COLO829 (cell line): ENCODE data around the gene IL1RAPL1.
A peak's percentile ranks its signal among the peaks of the same experiment; 100 is the strongest.
"Not testable (repeated sequence)": the region's sequence is repeated elsewhere in the genome, so short reads cannot be mapped to it uniquely, and the experiment has no call there.

Experiments used
- DNase-seq: peaks from one replicate; pipeline ENCODE4 v3.0.0; 2012; ENCODE audit warnings: low spot score

The IL1RAPL1 gene

GRCh38 chrX:29122817-29123216 lies 535.6 kb downstream of the IL1RAPL1 start:
- not testable (repeated sequence) for DNase-seq

- DNase-seq, result no peak
Observed at GRCh38 chrX:29130905-29131304, 543.7 kb downstream of the IL1RAPL1 start.

GRCh38 chrX:29136904-29137303 lies 549.7 kb downstream of the IL1RAPL1 start:
- no peak for DNase-seq

- DNase-seq, result no peak
Observed at GRCh38 chrX:29138003-29138402, 550.8 kb downstream of the IL1RAPL1 start.

GRCh38 chrX:29143356-29143755 lies 556.1 kb downstream of the IL1RAPL1 start:
- DNase-seq, result no peak

- DNase-seq, result no peak
Observed at GRCh38 chrX:29143756-29144155, 556.5 kb downstream of the IL1RAPL1 start.

- DNase-seq, result no peak
Observed at GRCh38 chrX:29145316-29145715, 558.1 kb downstream of the IL1RAPL1 start.

GRCh38 chrX:29148511-29148910 lies 561.3 kb downstream of the IL1RAPL1 start:
- no peak for DNase-seq

GRCh38 chrX:29155286-29155685 lies 568.0 kb downstream of the IL1RAPL1 start:
- no peak for DNase-seq

GRCh38 chrX:29172880-29173279 lies 585.6 kb downstream of the IL1RAPL1 start:
- DNase-seq, result peak; percentile 13

GRCh38 chrX:29187264-29187663 lies 600.0 kb downstream of the IL1RAPL1 start:
- no peak for DNase-seq

GRCh38 chrX:29196501-29196900 lies 609.3 kb downstream of the IL1RAPL1 start:
- DNase-seq, result no peak

- no peak for DNase-seq
Observed at GRCh38 chrX:29215251-29215650, 628.0 kb downstream of the IL1RAPL1 start.

- no peak for DNase-seq
Observed at GRCh38 chrX:29225670-29226069, 638.4 kb downstream of the IL1RAPL1 start.

GRCh38 chrX:29229802-29230201 lies 642.6 kb downstream of the IL1RAPL1 start:
- no peak for DNase-seq

GRCh38 chrX:29231800-29232199 lies 644.6 kb downstream of the IL1RAPL1 start:
- no peak for DNase-seq

GRCh38 chrX:29233592-29234183 lies 646.4 kb downstream of the IL1RAPL1 start:
- DNase-seq, result no peak

GRCh38 chrX:29237972-29238371 lies 650.7 kb downstream of the IL1RAPL1 start:
- DNase-seq, result no peak

GRCh38 chrX:29241809-29242208 lies 654.6 kb downstream of the IL1RAPL1 start:
- no peak for DNase-seq

- no peak for DNase-seq
Observed at GRCh38 chrX:29242856-29243255, 655.6 kb downstream of the IL1RAPL1 start.

GRCh38 chrX:29243942-29244341 lies 656.7 kb downstream of the IL1RAPL1 start:
- DNase-seq, result no peak

- no peak for DNase-seq
Observed at GRCh38 chrX:29254515-29254914, 667.3 kb downstream of the IL1RAPL1 start.

- DNase-seq, result peak; percentile 2
Observed at GRCh38 chrX:29257521-29257920, 670.3 kb downstream of the IL1RAPL1 start.

GRCh38 chrX:29269390-29269789 lies 682.1 kb downstream of the IL1RAPL1 start:
- DNase-seq, result no peak

GRCh38 chrX:29274517-29274916 lies 687.3 kb downstream of the IL1RAPL1 start:
- no peak for DNase-seq
